Measurements from ENCODE around the gene SLC9A1. TPM values are rescaled to one million over a fixed set of nuclear protein-coding genes. Genes with fewer than 3 reads are reported as not detected.

The SLC9A1 gene
- total RNA-seq, 1 experiment from 2014 or later, result 4.1 TPM

GRCh38 chr1:27057389-27057788 is 97.5 kb downstream of the SLC9A1 start:
- Histone ChIP-seq H3K36me3 (no peaks in the 10 kb centered on the region), H3K27me3 (replicated peaks) (no peaks in the 10 kb centered on the region), H3K27ac (no peak overlapping the region), H3K4me3 (no peak overlapping the region), H3K4me1 (replicated peaks) (no peaks in the 10 kb centered on the region), H3K9me3 (replicated peaks) (no peaks in the 10 kb centered on the region)
- DNase-seq (ENCODE audit: low read depth in 1 of 2, low spot score in 2 of 2), result no peak

GRCh38 chr1:27053977-27054753 is 100.8 kb downstream of the SLC9A1 start:
- Histone ChIP-seq H3K36me3 (no peaks in the 10 kb centered on the region), H3K4me1 (replicated peaks) (no peaks in the 10 kb centered on the region), H3K27me3 (replicated peaks) (no peaks in the 10 kb centered on the region), H3K9me3 (replicated peaks) (no peaks in the 10 kb centered on the region), H3K4me3 (no peak overlapping the region), H3K27ac (no peak overlapping the region)
- no peak for DNase-seq (ENCODE audit: low read depth in 1 of 2, low spot score in 2 of 2)

- H3K27ac ChIP-seq, result no peak overlapping the region
- no peaks in the 10 kb centered on the region for H3K9me3 ChIP-seq (replicated peaks)
- H3K36me3 ChIP-seq, result no peaks in the 10 kb centered on the region
- H3K4me1 ChIP-seq (replicated peaks), result no peaks in the 10 kb centered on the region
- no peak overlapping the region for H3K4me3 ChIP-seq
- no peak for DNase-seq (ENCODE audit: low read depth in 1 of 2, low spot score in 2 of 2)
- H3K27me3 ChIP-seq (replicated peaks), result no peaks in the 10 kb centered on the region
Observed at GRCh38 chr1:27052527-27052926, 102.4 kb downstream of the SLC9A1 start.

GRCh38 chr1:27049607-27050006 is 105.3 kb downstream of the SLC9A1 start:
- DNase-seq (ENCODE audit: low read depth in 1 of 2, low spot score in 2 of 2), result no peak
- no peaks in the 10 kb centered on the region for H3K9me3 ChIP-seq (replicated peaks)
- no peak overlapping the region for H3K4me3 ChIP-seq
- H3K27ac ChIP-seq, result no peak overlapping the region
- no peaks in the 10 kb centered on the region for H3K27me3 ChIP-seq (replicated peaks)
- H3K36me3 ChIP-seq, result no peaks in the 10 kb centered on the region
- H3K4me1 ChIP-seq (replicated peaks), result peaks cover 3% of the 10 kb centered on the region; the same call in 1 of the 2 replicates

- Histone ChIP-seq H3K4me1 (replicated peaks) (peaks cover 3% of the 10 kb centered on the region; the same call in 1 of the 2 replicates), H3K36me3 (no peaks in the 10 kb centered on the region), H3K4me3 (no peak overlapping the region), H3K27ac (no peak overlapping the region), H3K9me3 (replicated peaks) (no peaks in the 10 kb centered on the region), H3K27me3 (replicated peaks) (no peaks in the 10 kb centered on the region)
- DNase-seq (ENCODE audit: low read depth in 1 of 2, low spot score in 2 of 2), result no peak
Observed at GRCh38 chr1:27049100-27049499, 105.8 kb downstream of the SLC9A1 start.

Other genes starting within 250 kb of the SLC9A1 start
- not detected in 2 replicates for gene NR0B2, start 241.2 kb downstream of the SLC9A1 start, total RNA-seq (2014; rRNA removed; shearing (Covaris generic))
- 97.9 and 112 TPM in 2 replicates for gene NUDC, start 233.4 kb downstream of the SLC9A1 start, total RNA-seq (2014; rRNA removed; shearing (Covaris generic))
- not detected in 2 replicates for gene KDF1, start 194.7 kb downstream of the SLC9A1 start, total RNA-seq (2014; rRNA removed; shearing (Covaris generic))
- 6.5 and 7.5 TPM in 2 replicates for gene TRNP1, start 161.4 kb downstream of the SLC9A1 start, total RNA-seq (2014; rRNA removed; shearing (Covaris generic))
- gene TENT5B, start 142.3 kb downstream of the SLC9A1 start, total RNA-seq (2014; rRNA removed; shearing (Covaris generic)), result 10.7 and 11.3 TPM in 2 replicates
- 5.6 and 11.9 TPM in 2 replicates for gene WDTC1, start 79.5 kb upstream of the SLC9A1 start, total RNA-seq (2014; rRNA removed; shearing (Covaris generic))
- 26.7 and 39.3 TPM in 2 replicates for gene TMEM222, start 167.0 kb upstream of the SLC9A1 start, total RNA-seq (2014; rRNA removed; shearing (Covaris generic))
- 0.22 and 1.1 TPM in 2 replicates for gene SYTL1, start 186.9 kb upstream of the SLC9A1 start, total RNA-seq (2014; rRNA removed; shearing (Covaris generic))
- gene MAP3K6, start 211.8 kb upstream of the SLC9A1 start, total RNA-seq (2014; rRNA removed; shearing (Covaris generic)), result 14.6 and 16.6 TPM in 2 replicates
- not detected in 2 replicates for gene FCN3, start 219.7 kb upstream of the SLC9A1 start, total RNA-seq (2014; rRNA removed; shearing (Covaris generic))
- gene CD164L2, start 228.2 kb upstream of the SLC9A1 start, total RNA-seq (2014; rRNA removed; shearing (Covaris generic)), result not detected in 2 replicates
- 0.38 and 1.4 TPM in 2 replicates for gene GPR3, start 237.5 kb upstream of the SLC9A1 start, total RNA-seq (2014; rRNA removed; shearing (Covaris generic))